ENCODE measurements around the gene ARHGAP40. TPM values are rescaled to one million over a fixed set of nuclear protein-coding genes. Genes with fewer than 3 reads are reported as not detected.

ARHGAP40 gene
- total RNA-seq, 2 experiments from 2014 or later, result not detected

Other genes with a start within 250 kb of the ARHGAP40 start
- gene SNHG17, start 166.5 kb upstream of the ARHGAP40 start, total RNA-seq, result 10 to 100 TPM; 70.9 to 74.4 TPM
- 10 to 100 TPM; 36.2 to 39.7 TPM for gene RALGAPB, start 129.0 kb upstream of the ARHGAP40 start, total RNA-seq
- not detected for gene ADIG, start 20.6 kb upstream of the ARHGAP40 start, total RNA-seq
- not detected for gene SLC32A1, start 122.7 kb downstream of the ARHGAP40 start, total RNA-seq
- gene ACTR5, start 146.7 kb downstream of the ARHGAP40 start, total RNA-seq, result 10 to 100 TPM; 10.4 to 11.9 TPM
- gene PPP1R16B, start 203.9 kb downstream of the ARHGAP40 start, total RNA-seq, result 10 to 100 TPM; 72.9 to 73.4 TPM